Measurements from ENCODE around the gene HOXA5.
A peak's percentile ranks its signal among the peaks of the same experiment; 100 is the strongest.

HOXA5 gene

DNA sequence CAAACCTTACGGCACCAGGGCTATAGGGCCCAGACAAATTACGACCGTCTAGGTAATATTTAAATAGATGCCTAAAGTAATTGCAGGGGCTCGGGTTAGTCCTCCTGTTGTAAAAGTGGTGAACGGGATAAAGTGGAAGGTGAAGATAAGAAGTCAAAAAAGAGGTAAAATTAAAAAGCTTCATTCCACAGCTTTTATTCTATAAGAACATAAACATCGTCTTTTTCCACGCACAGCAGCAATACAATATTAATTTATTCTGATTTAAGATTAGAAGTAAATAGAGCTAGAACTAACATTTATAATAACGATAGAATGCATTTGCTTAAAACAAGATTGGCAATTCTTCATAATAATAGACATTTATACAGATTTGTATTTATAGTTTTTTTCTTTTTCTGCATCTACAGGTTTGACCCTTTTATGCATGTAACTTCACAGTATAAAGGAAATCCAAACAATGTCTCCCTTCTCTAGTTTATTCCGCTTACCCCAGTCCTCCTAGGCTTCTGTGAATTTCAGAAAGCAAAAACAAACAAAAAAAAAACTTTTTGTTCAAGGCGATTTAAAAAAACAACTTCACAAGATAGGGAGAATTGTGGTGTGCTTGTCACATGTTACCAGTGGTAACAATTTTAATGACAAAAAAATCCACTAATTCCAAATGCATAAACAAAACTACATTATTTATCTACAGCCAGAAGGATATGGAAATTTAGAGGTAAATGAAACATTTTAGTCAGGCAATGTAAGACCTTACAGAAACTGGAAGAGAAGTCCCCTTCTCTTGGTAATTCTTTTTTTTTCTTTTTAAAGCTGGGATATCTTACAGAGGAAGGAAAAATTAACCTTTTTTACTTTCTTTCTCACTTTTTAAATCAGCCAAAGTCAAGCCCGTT is 27.2 kb upstream of the HOXA5 start:
- TF ChIP-seq GATA2 (IDR thresholded peaks at IDR 0.05; ENCODE audit: low read depth, low read length) (no peak), GATA3 (IDR thresholded peaks at IDR 0.05; ENCODE audit: low read depth, low read length) (no peak)

DNA sequence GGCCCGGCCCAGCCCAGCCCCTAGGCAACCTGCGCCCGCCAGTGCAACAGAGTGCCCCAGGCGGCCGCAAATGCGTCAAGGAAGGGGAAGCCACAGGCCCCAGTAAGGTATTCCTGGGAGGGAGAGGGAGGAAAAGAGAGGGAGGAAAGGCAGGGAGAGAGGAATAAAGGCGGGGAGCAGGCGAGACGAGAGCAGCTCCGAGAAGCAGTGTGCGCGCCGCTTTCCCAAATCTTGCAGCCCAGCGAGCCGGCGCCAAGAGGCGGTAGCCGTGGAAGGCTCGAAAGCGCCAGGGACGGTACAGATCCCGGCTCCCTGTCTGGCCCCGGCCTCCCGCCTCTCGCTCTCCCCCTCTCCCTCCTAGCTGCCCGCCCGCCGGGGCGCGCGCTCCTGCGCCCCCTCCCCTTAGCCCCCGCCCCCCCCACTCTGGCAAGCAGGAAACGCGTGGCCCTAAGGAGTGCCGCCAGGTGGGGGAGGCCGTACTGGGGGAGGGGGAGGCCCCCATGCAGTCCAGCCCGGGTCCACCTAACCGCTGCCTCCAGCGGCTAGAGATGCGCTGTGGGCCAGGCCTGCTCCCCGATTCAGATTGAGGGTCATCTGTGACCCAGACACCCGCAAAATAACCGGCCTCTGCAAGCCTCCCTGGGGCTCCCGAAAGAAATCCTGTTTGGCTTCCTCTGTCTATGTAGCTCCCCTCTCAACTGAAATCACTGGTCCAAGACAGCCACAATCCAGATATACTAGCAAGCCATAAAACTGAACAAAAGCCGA is 26.4 kb upstream of the HOXA5 start:
- no peak for TF ChIP-seq GATA3 (IDR thresholded peaks at IDR 0.05; ENCODE audit: low read depth, low read length)
- no peak for TF ChIP-seq GATA2 (IDR thresholded peaks at IDR 0.05; ENCODE audit: low read depth, low read length)

DNA sequence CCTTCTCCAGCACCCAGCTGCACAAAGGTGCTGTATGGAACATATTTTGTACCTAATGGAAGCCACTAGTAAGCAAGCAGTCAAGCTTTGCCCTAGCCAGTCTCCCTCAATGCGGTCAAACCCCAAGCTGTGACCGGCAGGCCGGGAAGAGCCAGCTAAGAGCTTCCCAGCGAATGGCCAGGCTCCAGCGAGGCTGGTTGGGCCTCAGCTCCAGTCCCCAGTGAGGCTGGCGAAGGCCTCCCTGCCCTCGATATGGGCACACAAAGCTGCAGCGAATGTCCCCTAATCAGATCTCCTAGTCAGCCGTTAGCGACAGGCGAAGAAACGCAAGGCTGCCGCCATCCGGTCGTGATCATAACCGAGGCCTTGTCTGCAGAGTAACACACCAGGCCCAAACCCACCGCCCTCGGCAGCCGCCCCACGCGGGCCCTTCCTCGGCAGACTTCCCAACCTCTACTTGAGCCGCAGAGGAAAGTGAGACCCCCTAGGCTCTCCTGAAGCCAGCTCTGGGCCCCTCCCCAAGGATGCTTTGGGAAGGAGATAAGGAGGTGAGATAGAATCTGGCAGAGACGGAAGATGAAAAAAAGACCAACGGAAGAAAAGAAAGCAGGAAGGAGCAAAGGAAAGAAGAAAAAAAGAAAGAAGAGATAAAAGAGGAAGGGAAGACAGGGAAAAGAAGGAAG is 24.9 kb upstream of the HOXA5 start:
- TF ChIP-seq GATA3 (IDR thresholded peaks at IDR 0.05; ENCODE audit: low read depth, low read length) = no peak
- TF ChIP-seq GATA2 (IDR thresholded peaks at IDR 0.05; ENCODE audit: low read depth, low read length) = peak; percentile 15; the same call in 1 of the 2 replicates

DNA sequence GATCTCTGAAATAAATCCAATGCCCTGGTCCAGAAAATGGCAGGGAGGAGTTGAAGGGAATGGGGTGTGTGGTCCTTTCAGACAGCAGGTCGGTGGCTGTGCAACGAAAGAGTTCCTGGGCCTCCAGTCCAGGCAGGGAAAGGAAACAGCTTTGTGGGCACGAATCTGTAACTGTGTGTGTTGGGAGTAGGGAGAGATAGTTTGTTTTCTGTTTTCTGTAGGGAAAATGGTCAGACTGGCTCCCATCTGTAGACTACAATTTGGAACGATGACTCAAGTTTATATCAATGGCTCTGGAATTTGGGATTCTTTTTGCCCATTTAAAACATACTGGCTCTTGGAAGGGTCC is 24.4 kb upstream of the HOXA5 start:
- TF ChIP-seq GATA3 (IDR thresholded peaks at IDR 0.05; ENCODE audit: low read depth, low read length) (no peak), GATA2 (IDR thresholded peaks at IDR 0.05; ENCODE audit: low read depth, low read length) (no peak)

DNA sequence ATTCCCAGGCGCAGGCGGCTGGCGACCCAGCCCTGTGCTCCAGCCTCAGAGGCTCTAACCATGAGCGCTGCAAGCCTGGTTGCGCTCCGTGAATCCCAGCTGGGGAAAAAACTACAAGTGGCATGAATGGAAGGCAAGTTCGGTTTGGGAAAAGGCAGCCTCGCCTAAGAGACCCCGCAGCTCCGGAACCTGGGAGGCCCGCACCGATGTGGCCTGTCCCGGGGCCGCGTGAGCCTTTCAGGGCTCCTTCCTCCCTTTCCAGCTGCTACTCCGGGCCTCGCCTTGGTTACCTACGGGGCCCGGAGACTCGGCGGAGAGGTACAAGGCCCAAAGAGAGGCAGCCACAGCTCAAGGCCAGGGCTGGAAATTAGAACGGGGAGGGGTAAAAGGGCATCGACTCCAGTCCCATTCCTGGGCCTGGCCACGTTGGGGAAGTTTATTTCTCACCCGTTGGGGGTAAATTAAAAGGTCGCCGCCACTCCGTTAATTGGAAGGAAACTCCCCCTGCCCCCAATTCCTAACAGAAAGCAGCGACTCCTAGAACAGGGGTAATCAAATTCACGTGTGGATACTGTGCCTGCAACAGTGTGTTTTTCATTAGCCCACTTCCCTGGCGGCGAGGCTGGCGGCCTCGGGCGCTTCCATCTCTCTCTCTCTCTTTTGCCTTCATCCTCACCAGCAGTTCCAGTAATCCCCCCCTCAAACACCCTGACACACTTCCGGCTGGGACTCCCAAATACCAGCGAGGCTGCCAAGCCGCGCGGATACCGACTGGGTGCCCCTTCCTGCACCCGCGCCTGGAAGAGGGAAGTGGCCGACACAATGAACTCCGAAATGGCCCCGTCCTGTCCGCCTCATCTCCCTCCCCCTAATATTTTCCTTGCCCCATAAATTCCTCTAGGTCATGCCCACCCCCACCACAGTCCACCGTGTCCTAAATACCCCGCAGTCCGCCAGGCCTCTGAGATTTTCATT is 23.3 kb upstream of the HOXA5 start:
- TF ChIP-seq GATA3 (IDR thresholded peaks at IDR 0.05; ENCODE audit: low read depth, low read length) (no peak), GATA2 (IDR thresholded peaks at IDR 0.05; ENCODE audit: low read depth, low read length) (no peak)

DNA sequence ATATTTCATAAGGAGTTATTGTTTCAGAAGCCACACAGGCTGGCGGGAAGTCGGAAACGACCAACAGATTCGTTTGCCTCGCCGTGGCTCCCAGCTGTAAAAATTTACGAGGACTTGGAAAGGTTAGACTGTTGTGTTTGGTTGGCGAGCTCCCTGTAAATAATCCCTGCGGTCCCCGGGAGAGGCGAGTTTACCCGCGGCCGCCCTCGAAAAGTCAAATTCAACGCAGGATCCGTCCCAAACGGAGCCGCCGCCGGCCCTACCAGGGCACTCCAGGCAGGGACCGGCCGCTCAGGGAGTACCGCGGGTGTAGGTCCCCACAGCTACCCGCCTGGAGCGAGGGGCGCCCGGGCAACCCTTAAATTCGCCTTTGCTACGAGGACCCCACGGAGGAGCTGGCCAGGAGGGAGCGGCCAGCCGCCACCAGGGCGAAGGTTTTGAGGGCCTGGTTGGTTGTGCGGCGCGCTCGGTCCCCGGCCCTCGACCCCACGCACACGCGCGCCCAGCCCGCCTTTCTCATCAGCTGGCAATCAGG is 22.6 kb upstream of the HOXA5 start:
- TF ChIP-seq GATA3 (IDR thresholded peaks at IDR 0.05; ENCODE audit: low read depth, low read length) (no peak), GATA2 (IDR thresholded peaks at IDR 0.05; ENCODE audit: low read depth, low read length) (no peak)

DNA sequence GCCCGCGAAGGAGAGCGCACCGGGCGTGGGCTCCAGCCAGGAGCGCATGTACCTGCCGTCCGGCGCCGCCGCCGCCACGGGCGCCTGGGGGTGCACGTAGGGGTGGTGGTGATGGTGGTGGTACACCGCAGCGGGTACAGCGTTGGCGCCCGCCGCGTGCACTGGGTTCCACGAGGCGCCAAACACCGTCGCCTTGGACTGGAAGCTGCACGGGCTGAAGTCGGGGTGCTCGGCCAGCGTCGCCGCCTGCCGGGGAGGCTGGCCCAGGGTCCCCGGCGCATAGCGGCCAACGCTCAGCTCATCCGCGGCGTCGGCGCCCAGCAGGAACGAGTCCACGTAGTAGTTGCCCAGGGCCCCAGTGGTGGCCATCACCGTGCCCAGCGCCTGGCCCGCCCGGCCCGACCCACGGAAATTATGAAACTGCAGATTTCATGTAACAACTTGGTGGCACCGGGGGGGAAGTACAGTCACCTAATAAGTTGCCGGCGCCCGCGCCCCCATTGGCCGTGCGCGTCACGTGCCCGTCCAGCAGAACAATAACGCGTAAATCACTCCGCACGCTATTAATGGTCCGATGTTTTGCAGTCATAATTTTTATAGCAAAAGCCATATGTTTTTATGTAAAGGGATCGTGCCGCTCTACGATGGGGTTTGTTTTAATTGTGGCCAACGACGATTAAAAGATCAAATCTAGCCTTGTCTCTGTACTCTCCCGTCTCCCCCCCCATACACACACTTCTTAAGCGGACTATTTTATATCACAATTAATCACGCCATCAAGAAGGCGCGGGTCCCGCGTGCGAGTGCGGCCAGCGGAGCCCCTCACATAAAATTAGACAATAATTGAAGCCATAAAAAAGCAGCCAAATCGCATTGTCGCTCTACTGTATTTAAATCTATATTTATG is 21.9 kb upstream of the HOXA5 start, which contains the start of gene HOXA9:
Gene HOXA9 (minus strand): TSS at position 449 of the 907 bp plus-strand sequence. CDS start 80 bp downstream, at position 369.
- no peak for TF ChIP-seq GATA3 (IDR thresholded peaks at IDR 0.05; ENCODE audit: low read depth, low read length)
- no peak for TF ChIP-seq GATA2 (IDR thresholded peaks at IDR 0.05; ENCODE audit: low read depth, low read length)

DNA sequence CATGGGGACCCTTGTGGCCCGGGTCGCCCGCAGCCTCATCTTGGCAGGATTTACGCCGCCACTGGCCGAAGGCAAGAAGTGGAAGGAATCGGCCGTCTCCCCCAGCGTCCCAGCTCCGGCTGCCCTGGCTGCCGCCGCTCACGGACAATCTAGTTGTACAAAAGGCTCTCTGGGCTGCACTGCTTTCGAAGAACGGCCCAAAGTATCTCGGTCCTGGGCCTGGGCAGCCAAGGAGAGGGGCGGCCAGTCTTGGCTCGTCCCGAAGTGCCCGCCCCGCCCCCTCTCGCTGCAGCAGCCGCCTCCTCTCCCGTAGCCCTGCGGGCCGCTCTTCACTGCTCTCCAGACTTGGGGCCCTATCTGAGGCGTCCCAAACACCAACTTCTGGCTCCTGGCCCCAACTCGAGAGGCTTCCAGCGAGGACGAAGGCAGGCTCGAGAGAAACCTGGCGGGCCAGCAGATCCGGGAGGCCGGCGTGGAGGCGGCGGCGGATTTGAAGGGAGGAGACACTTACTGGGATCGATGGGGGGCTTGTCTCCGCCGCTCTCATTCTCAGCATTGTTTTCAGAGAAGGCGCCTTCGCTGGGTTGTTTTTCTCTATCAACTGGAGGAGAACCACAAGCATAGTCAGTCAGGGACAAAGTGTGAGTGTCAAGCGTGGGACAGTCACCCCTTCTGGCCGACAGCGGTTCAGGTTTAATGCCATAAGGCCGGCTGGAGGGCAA is 21.0 kb upstream of the HOXA5 start:
- TF ChIP-seq GATA2 (IDR thresholded peaks at IDR 0.05; ENCODE audit: low read depth, low read length) (no peak), GATA3 (IDR thresholded peaks at IDR 0.05; ENCODE audit: low read depth, low read length) (no peak)

DNA sequence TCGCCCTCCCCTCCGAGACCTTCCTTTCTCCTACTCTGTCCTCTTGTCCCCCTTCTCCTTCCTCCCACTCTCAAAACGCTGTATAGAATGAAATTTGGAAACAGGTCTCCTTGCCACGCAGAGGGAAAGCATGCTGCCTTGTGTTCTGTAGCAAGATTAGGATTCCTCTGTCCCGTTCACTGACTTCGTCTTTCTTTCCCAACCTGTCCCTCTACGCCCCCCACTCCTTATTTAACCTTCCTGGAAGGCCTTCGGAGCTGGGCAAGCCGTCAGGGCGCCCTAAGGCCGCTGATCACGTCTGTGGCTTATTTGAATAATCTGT is 20.5 kb upstream of the HOXA5 start:
- no peak for TF ChIP-seq GATA2 (IDR thresholded peaks at IDR 0.05; ENCODE audit: low read depth, low read length)
- no peak for TF ChIP-seq GATA3 (IDR thresholded peaks at IDR 0.05; ENCODE audit: low read depth, low read length)

DNA sequence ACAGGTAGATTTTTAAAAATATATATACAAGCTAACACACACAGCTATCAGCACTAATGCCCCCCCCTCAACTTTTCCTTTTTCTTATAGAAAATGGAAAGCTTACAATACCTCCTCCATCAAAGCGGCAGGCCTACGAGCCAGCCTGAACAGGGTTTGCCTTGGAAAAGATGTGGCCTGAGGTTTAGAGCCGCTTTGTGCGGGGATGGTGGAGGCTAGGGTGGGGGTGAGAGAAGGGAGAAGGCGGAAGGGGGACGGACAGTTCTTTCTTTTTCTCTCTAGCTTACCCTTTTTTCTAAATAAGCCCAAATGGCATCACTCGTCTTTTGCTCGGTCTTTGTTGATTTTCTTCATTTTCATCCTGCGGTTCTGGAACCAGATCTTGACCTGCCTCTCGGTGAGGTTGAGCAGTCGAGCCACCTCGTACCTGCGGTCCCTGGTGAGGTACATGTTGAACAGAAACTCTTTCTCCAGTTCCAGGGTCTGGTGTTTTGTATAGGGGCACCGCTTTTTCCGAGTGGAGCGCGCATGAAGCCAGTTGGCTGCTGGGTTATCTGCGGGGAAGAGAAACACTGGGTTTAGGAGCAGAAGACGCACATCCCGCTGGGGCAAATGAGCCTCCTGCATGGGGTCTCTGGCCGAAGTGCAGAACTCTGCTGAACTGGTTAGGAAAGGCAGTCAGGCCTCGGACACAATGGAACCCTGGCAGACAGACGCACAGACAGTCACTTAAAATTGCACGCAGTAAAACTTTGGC is 20.0 kb upstream of the HOXA5 start:
- TF ChIP-seq GATA3 (IDR thresholded peaks at IDR 0.05; ENCODE audit: low read depth, low read length) = no peak
- TF ChIP-seq GATA2 (IDR thresholded peaks at IDR 0.05; ENCODE audit: low read depth, low read length) = no peak

Measured in SH-SY5Y (cell line).